HEK293T (cell line): ENCODE results near the gene PPP1CA.
A peak's percentile ranks its signal among the peaks of the same experiment; 100 is the strongest.

ENCODE experiments used
- CTCF ChIA-PET: fragments of 350-600 bp; formaldehyde crosslinking; extraction: SDS; loops from one replicate; lab custom pipeline; 2021; ENCODE audit warnings: antibody characterized with exemption, inconsistent platforms; lab: Yijun Ruan, JAX
- POLR2A ChIA-PET: fragments of 350-600 bp; formaldehyde crosslinking; extraction: SDS; loops from one replicate; lab custom pipeline; 2020; ENCODE audit warnings: antibody characterized with exemption, inconsistent platforms; lab: Yijun Ruan, JAX
- DNase-seq: peaks from one replicate; pipeline ENCODE4 v3.0.0; 2012; ENCODE audit warnings: mixed read lengths; ENCODE audit errors: extremely low spot score
- ARNT ChIP-seq: fragments of 450-650 bp; IDR thresholded peaks from 2 replicates; pipeline ENCODE4 v1.6.1; 2017; ENCODE audit warnings: mild to moderate bottlenecking
- BHLHE40 ChIP-seq: fragments of 450-650 bp; IDR thresholded peaks from 2 replicates; pipeline ENCODE4 v1.6.1; 2016; ENCODE audit warnings: mild to moderate bottlenecking, moderate library complexity, borderline replicate concordance
- CTBP1 ChIP-seq: fragments of 450-650 bp; IDR thresholded peaks from 2 replicates; pipeline ENCODE4 v1.6.1; 2016; ENCODE audit warnings: borderline replicate concordance
- ELF4 ChIP-seq: fragments of 450-650 bp; IDR thresholded peaks from 2 replicates; pipeline ENCODE4 v1.6.1; 2017; ENCODE audit warnings: antibody characterized with exemption
- FOXA1 ChIP-seq: fragments of 450-650 bp; IDR thresholded peaks from 2 replicates; pipeline ENCODE4 v1.6.1; 2016; ENCODE audit warnings: mild to moderate bottlenecking
- FOXK2 ChIP-seq: fragments of 450-650 bp; IDR thresholded peaks from 2 replicates; pipeline ENCODE4 v1.6.1; 2016; ENCODE audit warnings: mild to moderate bottlenecking
- FOXM1 ChIP-seq: fragments of 450-650 bp; IDR thresholded peaks from 2 replicates; pipeline ENCODE4 v1.6.1; 2017; ENCODE audit warnings: mild to moderate bottlenecking, borderline replicate concordance
- HDGF ChIP-seq: fragments of 450-650 bp; IDR thresholded peaks from 2 replicates; pipeline ENCODE4 v1.6.1; 2017; ENCODE audit warnings: antibody characterized with exemption, borderline replicate concordance
- L3MBTL2 ChIP-seq: fragments of 450-650 bp; conservative IDR thresholded peaks from 2 replicates; pipeline ENCODE4 v1.6.1; 2016; ENCODE audit warnings: mild to moderate bottlenecking
- LEF1 ChIP-seq: fragments of 450-650 bp; IDR thresholded peaks from 2 replicates; pipeline ENCODE4 v1.6.1; 2017; ENCODE audit warnings: mild to moderate bottlenecking, borderline replicate concordance
- NFRKB ChIP-seq: fragments of 450-650 bp; IDR thresholded peaks from 2 replicates; pipeline ENCODE4 v1.6.1; 2016; ENCODE audit warnings: mild to moderate bottlenecking, moderate library complexity
- PKNOX1 ChIP-seq: fragments of 450-650 bp; IDR thresholded peaks from 2 replicates; pipeline ENCODE4 v1.6.1; 2016
- SP1 ChIP-seq: fragments of 450-650 bp; IDR thresholded peaks from 2 replicates; pipeline ENCODE4 v1.6.1; 2017
- SUZ12 ChIP-seq: fragments of 450-650 bp; IDR thresholded peaks from 2 replicates; pipeline ENCODE4 v1.6.1; 2016; ENCODE audit warnings: mild to moderate bottlenecking
- TARDBP ChIP-seq: fragments of 450-650 bp; IDR thresholded peaks from 2 replicates; pipeline ENCODE4 v1.6.1; 2016
- ZNF384 ChIP-seq: fragments of 450-650 bp; IDR thresholded peaks from 2 replicates; pipeline ENCODE4 v1.6.1; 2016

PPP1CA gene

GRCh38 chr11:67349928-67350465 lies 51.7 kb downstream of the PPP1CA start:
- ChIA-PET POLR2A (no interaction called here), CTCF (interaction anchor here (0.7 to 11.6 kb wide), 4 partner anchors 17 to 34 kb away, joined by 3 to 182 read pairs (median 4); no protein-coding TSS in a partner anchor)
- TF ChIP-seq SUZ12 = no peak
- no peak for DNase-seq

- DNase-seq = peak; percentile 3
- POLR2A ChIA-PET = interaction anchor here (0.9 kb wide), 1 partner anchor 32 kb away, joined by 4 read pairs; no protein-coding TSS in a partner anchor
- CTCF ChIA-PET = interaction anchor here (0.5 to 11.6 kb wide), 2 partner anchors 33 to 1239 kb away, joined by 4 to 182 read pairs; no protein-coding TSS in a partner anchor
- TF ChIP-seq TARDBP (no peak), SP1 (no peak), L3MBTL2 (no peak), ELF4 (no peak), HDGF (no peak), SUZ12 (no peak), FOXA1 (no peak), ZNF384 (no peak), ARNT (no peak), PKNOX1 (no peak), CTBP1 (no peak)
Observed at GRCh38 chr11:67349457-67349856, 52.2 kb downstream of the PPP1CA start.

- POLR2A ChIA-PET = interaction anchor here (0.9 kb wide), 1 partner anchor 32 kb away, joined by 4 read pairs; no protein-coding TSS in a partner anchor
- CTCF ChIA-PET = interaction anchor here (0.5 to 11.6 kb wide), 2 partner anchors 33 to 1239 kb away, joined by 4 to 182 read pairs; no protein-coding TSS in a partner anchor
- DNase-seq = no peak
- TF ChIP-seq L3MBTL2 (no peak), ARNT (no peak), LEF1 (no peak), CTBP1 (no peak), PKNOX1 (no peak), NFRKB (no peak), BHLHE40 (no peak), FOXK2 (no peak), FOXM1 (no peak), ZNF384 (no peak), TARDBP (no peak)
Observed at GRCh38 chr11:67349036-67349435, 52.6 kb downstream of the PPP1CA start.
